Measurements from ENCODE around the gene MAST4. TPM values are rescaled to one million over a fixed set of nuclear protein-coding genes. Genes with fewer than 3 reads are reported as not detected.

MAST4 gene
- total and polyA plus RNA-seq, 4 donors, result 3.7 to 9.5 (median 6.5) TPM

DNA sequence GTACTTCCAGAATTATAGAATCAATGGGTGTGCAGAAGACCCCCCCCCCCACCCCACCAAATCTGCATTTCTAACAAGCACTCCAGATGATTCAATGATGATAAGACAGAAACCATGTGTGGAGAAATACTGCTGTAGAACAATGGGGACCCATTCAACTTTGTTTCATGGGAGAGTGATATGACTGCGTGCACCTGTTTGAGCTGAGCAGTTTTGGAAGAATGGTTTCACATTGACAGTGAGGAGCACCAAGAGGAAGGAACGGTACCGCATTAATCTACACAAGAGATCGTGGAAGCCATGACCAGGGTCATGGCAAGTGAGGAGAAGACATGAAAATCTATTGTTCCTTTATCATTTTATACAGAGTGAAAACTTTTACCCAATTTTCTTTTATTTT is 397.7 kb downstream of the MAST4 start:
- Histone ChIP-seq H3K4me1 (ENCODE audit: control insufficient read depth in 4 of 4, insufficient read depth in 4 of 4, low read length in 3 of 4) (peaks cover 0 to 7% (median 1%) of the 10 kb centered on the region in 4 donors), H3K9me3 (ENCODE audit: control insufficient read depth in 4 of 4, low read length in 3 of 4) (no peaks in the 10 kb centered on the region), H3K27me3 (ENCODE audit: control insufficient read depth in 4 of 4, insufficient read depth in 4 of 4, low read length in 3 of 4) (no peaks in the 10 kb centered on the region), H3K4me3 (ENCODE audit: low read depth in 1 of 3, low read length in 3 of 3) (no peak overlapping the region), H3K36me3 (ENCODE audit: control insufficient read depth in 4 of 4, insufficient read depth in 3 of 4, low read depth in 1 of 4, low read length in 3 of 4) (no peaks in the 10 kb centered on the region), H3K9ac (ENCODE audit: low read depth in 1 of 2, low read length in 2 of 2) (no peak overlapping the region), H3K27ac (ENCODE audit: low read depth in 1 of 2, low read length in 2 of 2) (no peak overlapping the region)
- 84% methylated on average over 4 of the region's 4 CpGs for WGBS
- DNase-seq (ENCODE audit: low spot score), result no peak
- no peak for TF ChIP-seq YY1 (IDR thresholded peaks at IDR 0.05)
- TF ChIP-seq SP1 (IDR thresholded peaks at IDR 0.05), result no peak
- no peak for TF ChIP-seq HNF4A (conservative IDR thresholded peaks at IDR 0.05)
- no peak for TF ChIP-seq RXRA (IDR thresholded peaks at IDR 0.05)
- TF ChIP-seq JUND (IDR thresholded peaks at IDR 0.05), result no peak
- TF ChIP-seq, protein P1, sequence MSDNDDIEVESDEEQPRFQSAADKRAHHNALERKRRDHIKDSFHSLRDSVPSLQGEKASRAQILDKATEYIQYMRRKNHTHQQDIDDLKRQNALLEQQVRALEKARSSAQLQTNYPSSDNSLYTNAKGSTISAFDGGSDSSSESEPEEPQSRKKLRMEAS (IDR thresholded peaks at IDR 0.05), result no peak
- no peak for TF ChIP-seq FOXA2 (IDR thresholded peaks at IDR 0.05)
- no peak for TF ChIP-seq GABPA (IDR thresholded peaks at IDR 0.05 in 1 of 2, conservative IDR thresholded peaks at IDR 0.05 in 1 of 2)
- TF ChIP-seq, protein P2, sequence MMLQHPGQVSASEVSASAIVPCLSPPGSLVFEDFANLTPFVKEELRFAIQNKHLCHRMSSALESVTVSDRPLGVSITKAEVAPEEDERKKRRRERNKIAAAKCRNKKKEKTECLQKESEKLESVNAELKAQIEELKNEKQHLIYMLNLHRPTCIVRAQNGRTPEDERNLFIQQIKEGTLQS (IDR thresholded peaks at IDR 0.05), result no peak
- TF ChIP-seq, protein P3, sequence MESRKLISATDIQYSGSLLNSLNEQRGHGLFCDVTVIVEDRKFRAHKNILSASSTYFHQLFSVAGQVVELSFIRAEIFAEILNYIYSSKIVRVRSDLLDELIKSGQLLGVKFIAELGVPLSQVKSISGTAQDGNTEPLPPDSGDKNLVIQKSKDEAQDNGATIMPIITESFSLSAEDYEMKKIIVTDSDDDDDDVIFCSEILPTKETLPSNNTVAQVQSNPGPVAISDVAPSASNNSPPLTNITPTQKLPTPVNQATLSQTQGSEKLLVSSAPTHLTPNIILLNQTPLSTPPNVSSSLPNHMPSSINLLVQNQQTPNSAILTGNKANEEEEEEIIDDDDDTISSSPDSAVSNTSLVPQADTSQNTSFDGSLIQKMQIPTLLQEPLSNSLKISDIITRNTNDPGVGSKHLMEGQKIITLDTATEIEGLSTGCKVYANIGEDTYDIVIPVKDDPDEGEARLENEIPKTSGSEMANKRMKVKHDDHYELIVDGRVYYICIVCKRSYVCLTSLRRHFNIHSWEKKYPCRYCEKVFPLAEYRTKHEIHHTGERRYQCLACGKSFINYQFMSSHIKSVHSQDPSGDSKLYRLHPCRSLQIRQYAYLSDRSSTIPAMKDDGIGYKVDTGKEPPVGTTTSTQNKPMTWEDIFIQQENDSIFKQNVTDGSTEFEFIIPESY (IDR thresholded peaks at IDR 0.05), result no peak
- TF ChIP-seq FOXA1 (IDR thresholded peaks at IDR 0.05), result no peak
- TF ChIP-seq, protein P4, sequence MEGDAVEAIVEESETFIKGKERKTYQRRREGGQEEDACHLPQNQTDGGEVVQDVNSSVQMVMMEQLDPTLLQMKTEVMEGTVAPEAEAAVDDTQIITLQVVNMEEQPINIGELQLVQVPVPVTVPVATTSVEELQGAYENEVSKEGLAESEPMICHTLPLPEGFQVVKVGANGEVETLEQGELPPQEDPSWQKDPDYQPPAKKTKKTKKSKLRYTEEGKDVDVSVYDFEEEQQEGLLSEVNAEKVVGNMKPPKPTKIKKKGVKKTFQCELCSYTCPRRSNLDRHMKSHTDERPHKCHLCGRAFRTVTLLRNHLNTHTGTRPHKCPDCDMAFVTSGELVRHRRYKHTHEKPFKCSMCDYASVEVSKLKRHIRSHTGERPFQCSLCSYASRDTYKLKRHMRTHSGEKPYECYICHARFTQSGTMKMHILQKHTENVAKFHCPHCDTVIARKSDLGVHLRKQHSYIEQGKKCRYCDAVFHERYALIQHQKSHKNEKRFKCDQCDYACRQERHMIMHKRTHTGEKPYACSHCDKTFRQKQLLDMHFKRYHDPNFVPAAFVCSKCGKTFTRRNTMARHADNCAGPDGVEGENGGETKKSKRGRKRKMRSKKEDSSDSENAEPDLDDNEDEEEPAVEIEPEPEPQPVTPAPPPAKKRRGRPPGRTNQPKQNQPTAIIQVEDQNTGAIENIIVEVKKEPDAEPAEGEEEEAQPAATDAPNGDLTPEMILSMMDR (IDR thresholded peaks at IDR 0.05; ENCODE audit: low read depth, low read length, missing input control), result no peak
- no peak for TF ChIP-seq NR2F2 (IDR thresholded peaks at IDR 0.05)
- no peak for TF ChIP-seq RAD21 (IDR thresholded peaks at IDR 0.05)

DNA sequence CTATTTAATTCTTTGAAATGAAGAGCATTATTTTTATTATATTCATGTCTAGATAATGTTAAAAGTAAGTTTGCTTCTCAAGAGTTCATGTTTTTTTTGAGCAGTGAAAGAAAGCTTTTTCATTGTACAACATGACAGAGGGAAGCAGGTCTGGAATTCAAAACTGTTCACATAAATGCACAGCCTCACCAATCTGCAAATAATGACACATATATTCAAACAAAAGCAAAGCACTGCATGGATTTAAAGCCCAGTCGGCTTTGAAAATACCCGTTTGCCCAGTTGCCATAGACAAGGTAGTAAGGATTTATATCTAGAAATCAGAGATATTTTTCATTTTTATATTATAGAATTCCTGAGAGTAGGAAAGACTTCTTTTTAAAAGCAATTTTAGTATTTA is 398.6 kb downstream of the MAST4 start:
- peaks cover 0 to 7% (median 1%) of the 10 kb centered on the region in 4 donors for H3K4me1 ChIP-seq (ENCODE audit: control insufficient read depth in 4 of 4, insufficient read depth in 4 of 4, low read length in 3 of 4)
- no peak for TF ChIP-seq EGR1 (IDR thresholded peaks at IDR 0.05; ENCODE audit: low read depth in 2 of 2)
- no peak for TF ChIP-seq FOXA1 (IDR thresholded peaks at IDR 0.05)
- TF ChIP-seq RXRA (IDR thresholded peaks at IDR 0.05), result no peak
- no peak for TF ChIP-seq RAD21 (IDR thresholded peaks at IDR 0.05)
- no peak for TF ChIP-seq TAF1 (conservative IDR thresholded peaks at IDR 0.05)
- TF ChIP-seq, protein P5, sequence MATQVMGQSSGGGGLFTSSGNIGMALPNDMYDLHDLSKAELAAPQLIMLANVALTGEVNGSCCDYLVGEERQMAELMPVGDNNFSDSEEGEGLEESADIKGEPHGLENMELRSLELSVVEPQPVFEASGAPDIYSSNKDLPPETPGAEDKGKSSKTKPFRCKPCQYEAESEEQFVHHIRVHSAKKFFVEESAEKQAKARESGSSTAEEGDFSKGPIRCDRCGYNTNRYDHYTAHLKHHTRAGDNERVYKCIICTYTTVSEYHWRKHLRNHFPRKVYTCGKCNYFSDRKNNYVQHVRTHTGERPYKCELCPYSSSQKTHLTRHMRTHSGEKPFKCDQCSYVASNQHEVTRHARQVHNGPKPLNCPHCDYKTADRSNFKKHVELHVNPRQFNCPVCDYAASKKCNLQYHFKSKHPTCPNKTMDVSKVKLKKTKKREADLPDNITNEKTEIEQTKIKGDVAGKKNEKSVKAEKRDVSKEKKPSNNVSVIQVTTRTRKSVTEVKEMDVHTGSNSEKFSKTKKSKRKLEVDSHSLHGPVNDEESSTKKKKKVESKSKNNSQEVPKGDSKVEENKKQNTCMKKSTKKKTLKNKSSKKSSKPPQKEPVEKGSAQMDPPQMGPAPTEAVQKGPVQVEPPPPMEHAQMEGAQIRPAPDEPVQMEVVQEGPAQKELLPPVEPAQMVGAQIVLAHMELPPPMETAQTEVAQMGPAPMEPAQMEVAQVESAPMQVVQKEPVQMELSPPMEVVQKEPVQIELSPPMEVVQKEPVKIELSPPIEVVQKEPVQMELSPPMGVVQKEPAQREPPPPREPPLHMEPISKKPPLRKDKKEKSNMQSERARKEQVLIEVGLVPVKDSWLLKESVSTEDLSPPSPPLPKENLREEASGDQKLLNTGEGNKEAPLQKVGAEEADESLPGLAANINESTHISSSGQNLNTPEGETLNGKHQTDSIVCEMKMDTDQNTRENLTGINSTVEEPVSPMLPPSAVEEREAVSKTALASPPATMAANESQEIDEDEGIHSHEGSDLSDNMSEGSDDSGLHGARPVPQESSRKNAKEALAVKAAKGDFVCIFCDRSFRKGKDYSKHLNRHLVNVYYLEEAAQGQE (IDR thresholded peaks at IDR 0.05), result no peak
- TF ChIP-seq, protein P3 (IDR thresholded peaks at IDR 0.05), result no peak
- no peak for TF ChIP-seq HNF4A (conservative IDR thresholded peaks at IDR 0.05)
- no peak for TF ChIP-seq GABPA (IDR thresholded peaks at IDR 0.05 in 1 of 2, conservative IDR thresholded peaks at IDR 0.05 in 1 of 2)
- TF ChIP-seq HNF4G (IDR thresholded peaks at IDR 0.05), result no peak
- TF ChIP-seq NR2F2 (IDR thresholded peaks at IDR 0.05), result no peak
- no peak for DNase-seq (ENCODE audit: low spot score)

More for the DNA sequence above, 398.6 kb downstream of the MAST4 start:
- Histone ChIP-seq H3K9me3 (ENCODE audit: control insufficient read depth in 4 of 4, low read length in 3 of 4) (no peaks in the 10 kb centered on the region), H3K27me3 (ENCODE audit: control insufficient read depth in 4 of 4, insufficient read depth in 4 of 4, low read length in 3 of 4) (no peaks in the 10 kb centered on the region), H3K27ac (ENCODE audit: low read depth in 1 of 2, low read length in 2 of 2) (no peak overlapping the region), H3K4me3 (ENCODE audit: low read depth in 1 of 3, low read length in 3 of 3) (no peak overlapping the region), H3K9ac (ENCODE audit: low read depth in 1 of 2, low read length in 2 of 2) (no peak overlapping the region), H3K36me3 (ENCODE audit: control insufficient read depth in 4 of 4, insufficient read depth in 3 of 4, low read depth in 1 of 4, low read length in 3 of 4) (no peaks in the 10 kb centered on the region)
- WGBS, result 91% methylated on average over 2 of the region's 2 CpGs

Measured in liver (tissue), 9 donors.